Activated CD4-positive, alpha-beta T cell treated with anti-CD3 and anti-CD28 coated beads, Interleukin-2, Interleukin-4, amounts not matched to agents 100 ng/mL and 50 ng/mL, durations not matched to agents 16 hours and 8 hours (primary cell): ENCODE results near the gene TTC23L.
"Not testable (repeated sequence)": the region's sequence is repeated elsewhere in the genome, so short reads cannot be mapped to it uniquely, and the experiment has no call there.

Source experiments
- DNase-seq: peaks from one replicate; pipeline ENCODE4 v3.0.0-alpha.2; 2020; ENCODE audit warnings: low spot score

TTC23L gene

GRCh38 chr5:34838785-34839714 is at the start of gene TTC23L:
TSS of gene TTC23L (plus strand) at chr5:34839164. CDS start at chr5:34840672, 1,508 bp downstream.
- peak; percentile 90 for DNase-seq

GRCh38 chr5:34789639-34790038 is 49.3 kb upstream of the TTC23L start:
- no peak for DNase-seq

- DNase-seq = no peak
These were observed 48.9 kb upstream of the TTC23L start for GRCh38 chr5:34790069-34790468.

GRCh38 chr5:34791761-34792244 is 47.2 kb upstream of the TTC23L start:
- DNase-seq = no peak

- no peak for DNase-seq
These were observed 36.0 kb upstream of the TTC23L start for GRCh38 chr5:34802834-34803563.

- DNase-seq = no peak
These were observed 34.8 kb upstream of the TTC23L start for GRCh38 chr5:34803974-34804732.

- no peak for DNase-seq
These were observed 34.1 kb upstream of the TTC23L start for GRCh38 chr5:34804913-34805312.

GRCh38 chr5:34806532-34806931 is 32.4 kb upstream of the TTC23L start:
- DNase-seq = no peak

- no peak for DNase-seq
These were observed 27.3 kb upstream of the TTC23L start for GRCh38 chr5:34811706-34812105.

GRCh38 chr5:34813509-34813908 is 25.5 kb upstream of the TTC23L start:
- DNase-seq = no peak

- no peak for DNase-seq
These were observed 21.2 kb upstream of the TTC23L start for GRCh38 chr5:34817558-34818351.

- no peak for DNase-seq
These were observed 20.2 kb upstream of the TTC23L start for GRCh38 chr5:34818717-34819116.

GRCh38 chr5:34820593-34820992 is 18.4 kb upstream of the TTC23L start:
- no peak for DNase-seq

- no peak for DNase-seq
These were observed 15.8 kb upstream of the TTC23L start for GRCh38 chr5:34822956-34823715.

- no peak for DNase-seq
These were observed 12.6 kb upstream of the TTC23L start for GRCh38 chr5:34826347-34826746.

GRCh38 chr5:34827588-34828506 is 11.1 kb upstream of the TTC23L start:
- no peak for DNase-seq

GRCh38 chr5:34830827-34831226 is 8.1 kb upstream of the TTC23L start:
- DNase-seq = not testable (repeated sequence)

- DNase-seq = no peak
These were observed 7.7 kb upstream of the TTC23L start for GRCh38 chr5:34831303-34831702.

GRCh38 chr5:34832568-34832967 is 6.4 kb upstream of the TTC23L start:
- DNase-seq = no peak
